K562 (cell line): Measurements from ENCODE around the gene VPS11. TPM values are rescaled to one million over a fixed set of nuclear protein-coding genes. Genes with fewer than 3 reads are reported as not detected.

Experiments used
- ATAC-seq: fragments of 200-7000 bp; cut with Tn5 transposase; 3 replicates; pipeline ENCODE4 v1.9.1; 2020; ENCODE audit warnings: moderate library complexity
- BruUV-seq: library from RNA; stranded (reverse); fragments of 400-500 nt; replicated peaks from 2 replicates; lab custom pipeline; 2021; lab: Mats Ljungman, UMichigan
- CTCF ChIA-PET: fragments of 300-600 bp; formaldehyde crosslinking; extraction: SDS; loops from one replicate; lab custom pipeline; 2021; ENCODE audit warnings: low intra/inter-chr PET ratio; lab: Yijun Ruan, JAX
- POLR2A ChIA-PET: fragments of 300-600, 350-650 bp; sonication (Branson Sonifier 250); formaldehyde crosslinking; extraction: SDS; loops from one replicate; lab custom pipeline; 2021; ENCODE audit warnings: antibody characterized with exemption, inconsistent platforms; lab: Yijun Ruan, JAX
- DNase-seq, 4 experiments: peaks; one replicate each; pipeline versions ENCODE4 v3.0.0 to v3.0.0-alpha.2; 2011 to 2018; ENCODE audit warnings: low spot score in 3 of 4, mixed read lengths in 3 of 4; ENCODE audit errors: extremely low read depth in 1 of 4
- FAIRE-seq: peaks from 2 replicates; lab custom pipeline; 2011; peaks lifted over from hg19 to GRCh38; lab: Jason Lieb, UNC
- H2AFZ ChIP-seq: 2 replicates; pipeline ENCODE4 v1.6.0; 2011; ENCODE audit warnings: low read depth, low read length, control low read depth, inconsistent platforms
- H3K27ac ChIP-seq: fragments of 200-600 bp; 3 replicates; pipeline ENCODE4 v1.8.0; 2011; ENCODE audit warnings: low read depth, mild to moderate bottlenecking, control low read depth, inconsistent platforms, low read length, moderate library complexity, mixed read lengths; ENCODE audit errors: extremely low read depth
- H3K27me3 ChIP-seq, 2 experiments: fragments of 300-600 bp in 1 of 2; 2 replicates in 1 of 2; 3 replicates in 1 of 2; pipeline versions ENCODE4 v1.6.0 to v1.8.0; 2011; ENCODE audit warnings: inconsistent platforms in 2 of 2, low read length in 2 of 2, mild to moderate bottlenecking in 1 of 2, mixed read lengths in 1 of 2, moderate library complexity in 1 of 2; ENCODE audit not compliant: control insufficient read depth in 2 of 2, insufficient read depth in 2 of 2
- H3K36me3 ChIP-seq: fragments of 300-600 bp; 3 replicates; pipeline ENCODE4 v1.8.0; 2011; ENCODE audit warnings: mild to moderate bottlenecking, low read length, inconsistent platforms; ENCODE audit not compliant: control insufficient read depth, insufficient read depth
- H3K4me1 ChIP-seq, 2 experiments: fragments of 200-600 bp in 1 of 2; replicated peaks in 1 of 2; 2 replicates in 1 of 2; 3 replicates in 1 of 2; pipeline versions ENCODE4 v1.5.1 to v1.8.0; 2011; ENCODE audit warnings: inconsistent platforms in 2 of 2, low read length in 2 of 2, mild to moderate bottlenecking in 1 of 2, mixed read lengths in 1 of 2, moderate library complexity in 1 of 2; ENCODE audit not compliant: control insufficient read depth in 2 of 2, insufficient read depth in 2 of 2
- H3K4me2 ChIP-seq: 2 replicates; pipeline ENCODE4 v1.6.1; 2011; ENCODE audit warnings: low read length, control low read depth, inconsistent platforms, mixed read lengths; ENCODE audit not compliant: insufficient read depth
- H3K4me3 ChIP-seq: fragments of 200-600 bp; sonication (generic), shearing (Covaris generic); 2 replicates; pipeline ENCODE4 v1.5.1; 2016; ENCODE audit warnings: control low read depth, inconsistent platforms
- H3K79me2 ChIP-seq: fragments of 200-600 bp; 3 replicates; pipeline ENCODE4 v1.8.0; 2011; ENCODE audit warnings: low read length, inconsistent platforms; ENCODE audit not compliant: control insufficient read depth, insufficient read depth
- H3K9ac ChIP-seq, 2 experiments: 2 replicates each; pipeline versions ENCODE4 v1.6.0 to v1.6.1; 2011; ENCODE audit warnings: low read depth in 2 of 2, low read length in 2 of 2, control low read depth in 1 of 2, inconsistent platforms in 1 of 2, mild to moderate bottlenecking in 1 of 2, mixed read lengths in 1 of 2; ENCODE audit not compliant: insufficient read depth in 1 of 2
- H3K9me1 ChIP-seq: one replicate; pipeline ENCODE4 v1.6.0; 2011; ENCODE audit warnings: inconsistent platforms, mild to moderate bottlenecking, low read length, moderate library complexity; ENCODE audit not compliant: control insufficient read depth, insufficient read depth
- H3K9me3 ChIP-seq: replicated peaks from 2 replicates; pipeline ENCODE4 v1.5.1; 2011; ENCODE audit warnings: low read depth, low read length, inconsistent platforms; ENCODE audit not compliant: control insufficient read depth, insufficient read depth
- H4K20me1 ChIP-seq: replicated peaks from 2 replicates; pipeline ENCODE4 v1.6.1; 2011; ENCODE audit warnings: low read length, inconsistent platforms, mixed read lengths; ENCODE audit not compliant: control insufficient read depth, insufficient read depth
- BCLAF1 ChIP-seq, 2 experiments: fragments of 450-650 bp in 1 of 2; IDR thresholded peaks; 2 replicates each; pipeline ENCODE4 v1.6.1; 2011 to 2017; ENCODE audit warnings: low read depth in 2 of 2, antibody characterized with exemption in 1 of 2, borderline replicate concordance in 1 of 2, low read length in 1 of 2, mild to moderate bottlenecking in 1 of 2, mixed read lengths in 1 of 2; ENCODE audit not compliant: control insufficient read depth in 1 of 2
- CXXC5 ChIP-seq: fragments of 250-450 bp; sonication (Bioruptor Pico); IDR thresholded peaks from 2 replicates; pipeline ENCODE4 v1.8.0; 2022; ENCODE audit warnings: inconsistent platforms, mild to moderate bottlenecking, moderate library complexity
- HES1 ChIP-seq: fragments of 450-650 bp; IDR thresholded peaks from 2 replicates; pipeline ENCODE4 v1.6.1; 2016; ENCODE audit warnings: low read depth, mild to moderate bottlenecking, moderate library complexity
- MAZ ChIP-seq, 2 experiments: fragments of 450-650 bp in 1 of 2; sonication (generic) in 1 of 2; formaldehyde crosslinking; IDR thresholded peaks in 1 of 2; conservative IDR thresholded peaks in 1 of 2; 2 replicates each; pipeline versions ENCODE4 v1.4.0 to v1.5.0; 2020; ENCODE audit warnings: mild to moderate bottlenecking in 1 of 2, missing genetic modification reagents in 1 of 2
- MCM3 ChIP-seq: fragments of 450-650 bp; IDR thresholded peaks from 2 replicates; pipeline ENCODE4 v1.6.1; 2016
- MED1 ChIP-seq: sonication (generic); formaldehyde crosslinking; IDR thresholded peaks from 2 replicates; pipeline ENCODE4 v1.8.1; 2023; ENCODE audit warnings: missing genetic modification reagents, borderline replicate concordance
- NELFE ChIP-seq: IDR thresholded peaks from 2 replicates; pipeline ENCODE4 v1.6.1; 2011; ENCODE audit warnings: mild to moderate bottlenecking; ENCODE audit not compliant: insufficient read depth, insufficient read length
- NFIC ChIP-seq: fragments of 450-650 bp; IDR thresholded peaks from 2 replicates; pipeline ENCODE4 v1.6.1; 2017; ENCODE audit warnings: mild to moderate bottlenecking, inconsistent platforms
- TARDBP ChIP-seq: fragments of 450-650 bp; IDR thresholded peaks from 2 replicates; pipeline ENCODE4 v1.6.1; 2016
- ZFP91 ChIP-seq: sonication (generic); formaldehyde crosslinking; IDR thresholded peaks from 2 replicates; pipeline ENCODE4 v1.8.0; 2022; ENCODE audit warnings: mild to moderate bottlenecking, missing genetic modification reagents
- ZNF280B ChIP-seq: fragments of 250-450 bp; sonication (Bioruptor Pico); IDR thresholded peaks from 2 replicates; pipeline ENCODE4 v1.5.1; 2021; ENCODE audit warnings: mild to moderate bottlenecking
- WGBS: fragments of 100-300 bp; shearing (Covaris generic); methylation state at CpG from one replicate; pipeline ENCODE4 v1.1.6; 2016; ENCODE audit warnings: low coverage, mixed read lengths; ENCODE audit not compliant: insufficient coverage; ENCODE audit errors: missing lambda C conversion rate; 5-methylcytosine and 5-hydroxymethylcytosine counted together
- in situ Hi-C: fragments of 300-500 bp; cut with MboI; formaldehyde crosslinking; loops from 4 replicates; pipeline ENCODE4 v1.15.0; 2018; ENCODE audit warnings: inconsistent platforms, mixed read lengths
- intact Hi-C: fragments of 100-400 bp; cut with micrococcal nuclease; formaldehyde crosslinking; loops from 2 replicates; pipeline ENCODE4 v1.14.2; 2022
- polyA plus RNA-seq, 8 experiments: library from polyadenylated mRNA; depleted of rRNA in 4 of 8; stranded (reverse) in 5 of 8; unstranded in 3 of 8; fragments of >200 nt; fragmentation: Nextera tagmentation in 2 of 8; fragmentation: Illumina TruSeq in 1 of 8; extraction: Ambion mirVana in 2 of 8; extraction: Trizol in 1 of 8; gene quantifications; 2 replicates each; pipeline versions ENCODE4 v1.2.1 to v1.2.3, GENCODE V29; 2011 to 2014; ENCODE audit warnings: inconsistent platforms in 1 of 8, missing spikeins in 1 of 8
- total RNA-seq, 7 experiments: library from RNA; depleted of rRNA in 6 of 7; stranded (reverse); fragments of >200 nt in 6 of 7; fragmentation: Illumina TruSeq in 2 of 7; extraction: Trizol in 2 of 7; gene quantifications; 2 replicates each; pipeline versions ENCODE4 v1.2.1 to v1.2.3, GENCODE V29; 2011 to 2021; ENCODE audit warnings: low replicate concordance in 1 of 7

Gene VPS11
- total and polyA plus RNA-seq, 9 of the 15 experiments (the other 6 are each of a cell fraction or from before 2014, with no cell fraction given): 14.1 to 35.5 (median 27.5) TPM

GRCh38 chr11:119030329-119031047 lies 37.1 kb upstream of the VPS11 start, which contains the start of gene SLC37A4 (continued):
- 0 out of 4 replicates have a peak, but pooled peaks of 1 of the 2 experiments have one; percentile 72 for TF ChIP-seq BCLAF1 (IDR thresholded peaks at IDR 0.05; ENCODE audit: borderline replicate concordance in 1 of 2, control insufficient read depth in 1 of 2, low read depth in 2 of 2, low read length in 1 of 2)
- peak in 1 of 2 experiments; percentile 91 for TF ChIP-seq MAZ (CRISPR knock-in tag; conservative IDR thresholded peaks at IDR 0.05 in 1 of 2, IDR thresholded peaks at IDR 0.05 in 1 of 2)

- no peaks in the 10 kb centered on the region for H3K27me3 ChIP-seq
- ChIA-PET POLR2A (interaction anchor here (0.7 to 1.4 kb wide), 5 partner anchors 12 to 306 kb away, joined by 3 to 5 read pairs (median 4); no protein-coding TSS in a partner anchor), CTCF (no interaction called here)
- H3K9ac ChIP-seq: no peak overlapping the region; a peak in 1 of 4 replicates
- H3K4me1 ChIP-seq: peaks cover 26 to 38% of the 10 kb centered on the region in 2 experiments; a peak in 4 of 5 replicates
- no peak overlapping the region for H3K4me3 ChIP-seq
- H3K9me1 ChIP-seq: no peaks in the 10 kb centered on the region
- WGBS: 52% methylated on average over 9 of the region's 9 CpGs
- H3K9me3 ChIP-seq: no peaks in the 10 kb centered on the region
- H3K4me2 ChIP-seq: no peak overlapping the region
- in situ Hi-C loops (no loop called here), intact Hi-C loops (loop anchor here (2.0 kb wide), 1 partner anchor 69 kb away; the partner anchor contains the start of gene DPAGT1)
- H2AFZ ChIP-seq: peak overlapping the region; percentile 96
- no peak for ATAC-seq
- peak; percentile 74 for FAIRE-seq
- H4K20me1 ChIP-seq: peaks cover 12% of the 10 kb centered on the region
- H3K79me2 ChIP-seq: peaks cover 36% of the 10 kb centered on the region
- DNase-seq: no peak
- no TSS peak for BruUV-seq
- peaks cover 23% of the 10 kb centered on the region; the same call in 2 of the 3 replicates for H3K36me3 ChIP-seq
- peak overlapping the region; percentile 21; the same call in 2 of the 3 replicates for H3K27ac ChIP-seq
- no peak for TF ChIP-seq ZFP91 (CRISPR knock-in tag)
- TF ChIP-seq MCM3: no peak
- TF ChIP-seq MED1: no peak
- no peak for TF ChIP-seq CXXC5
- no peak for TF ChIP-seq NELFE
- no peak for TF ChIP-seq TARDBP
- TF ChIP-seq HES1: no peak
- no peak for TF ChIP-seq NFIC
- TF ChIP-seq ZNF280B (CRISPR knock-in tag): no peak
Observed at GRCh38 chr11:119031912-119032280, 35.7 kb upstream of the VPS11 start.
